Motor neuron (in vitro differentiated cells): ENCODE results near the gene AP2B1. TPM values are rescaled to one million over a fixed set of nuclear protein-coding genes. Genes with fewer than 3 reads are reported as not detected.

Experiments used
- ATAC-seq, 8 experiments: fragments of 200-7000 bp; cut with Tn5 transposase; replicated peaks in 6 of 8; 2 replicates each; pipeline ENCODE4 v1.8.0; 2021; ENCODE audit warnings: mild to moderate bottlenecking in 8 of 8, moderate library complexity in 8 of 8
- H3K27ac ChIP-seq, 2 donors: fragments of 250-450 bp; sonication (Bioruptor Pico); 2 replicates each; pipeline ENCODE4 v1.9.0; 2021; ENCODE audit warnings: antibody characterized with exemption in 2 of 2, mild to moderate bottlenecking in 2 of 2, moderate library complexity in 1 of 2
- H3K4me1 ChIP-seq, 2 donors: fragments of 250-450 bp; sonication (Bioruptor Pico); replicated peaks in 1 of 2; 2 replicates each; pipeline ENCODE4 v1.6.1; 2021; ENCODE audit warnings: antibody characterized with exemption in 2 of 2, mild to moderate bottlenecking in 2 of 2, moderate library complexity in 1 of 2
- H3K4me3 ChIP-seq, 5 donors: fragments of 250-450 bp; sonication (Bioruptor Pico); 2 replicates each; pipeline ENCODE4 v1.9.0; 2021; ENCODE audit warnings: antibody characterized with exemption in 5 of 5, mild to moderate bottlenecking in 5 of 5, moderate library complexity in 4 of 5
- WGBS, 10 experiments: fragments of 450-650 bp; shearing (Covaris generic); methylation state at CpG; one replicate each; pipeline ENCODE4 v1.0.0; 2022; 5-methylcytosine and 5-hydroxymethylcytosine counted together
- in situ Hi-C, 9 experiments: fragments of 400-800 bp; cut with MboI; loops; one replicate each; pipeline ENCODE4 v1.15.0; 2021; ENCODE audit warnings: low sequenced_read_pairs in 9 of 9, low pct_unique_long_range_greater_than_20kb in 2 of 9; ENCODE audit not compliant: unreplicated experiment in 9 of 9
- total RNA-seq, 8 experiments: library from RNA; unstranded; fragments of 300-600 nt; gene quantifications; 2 replicates each; pipeline versions ENCODE4 v1.2.3 to v1.2.4, GENCODE V29; 2022

Gene AP2B1
- 100 to 1,000 TPM in 5 of 8 experiments, 10 to 100 TPM in 3; 63.8 to 204 (median 126) TPM for total RNA-seq

DNA sequence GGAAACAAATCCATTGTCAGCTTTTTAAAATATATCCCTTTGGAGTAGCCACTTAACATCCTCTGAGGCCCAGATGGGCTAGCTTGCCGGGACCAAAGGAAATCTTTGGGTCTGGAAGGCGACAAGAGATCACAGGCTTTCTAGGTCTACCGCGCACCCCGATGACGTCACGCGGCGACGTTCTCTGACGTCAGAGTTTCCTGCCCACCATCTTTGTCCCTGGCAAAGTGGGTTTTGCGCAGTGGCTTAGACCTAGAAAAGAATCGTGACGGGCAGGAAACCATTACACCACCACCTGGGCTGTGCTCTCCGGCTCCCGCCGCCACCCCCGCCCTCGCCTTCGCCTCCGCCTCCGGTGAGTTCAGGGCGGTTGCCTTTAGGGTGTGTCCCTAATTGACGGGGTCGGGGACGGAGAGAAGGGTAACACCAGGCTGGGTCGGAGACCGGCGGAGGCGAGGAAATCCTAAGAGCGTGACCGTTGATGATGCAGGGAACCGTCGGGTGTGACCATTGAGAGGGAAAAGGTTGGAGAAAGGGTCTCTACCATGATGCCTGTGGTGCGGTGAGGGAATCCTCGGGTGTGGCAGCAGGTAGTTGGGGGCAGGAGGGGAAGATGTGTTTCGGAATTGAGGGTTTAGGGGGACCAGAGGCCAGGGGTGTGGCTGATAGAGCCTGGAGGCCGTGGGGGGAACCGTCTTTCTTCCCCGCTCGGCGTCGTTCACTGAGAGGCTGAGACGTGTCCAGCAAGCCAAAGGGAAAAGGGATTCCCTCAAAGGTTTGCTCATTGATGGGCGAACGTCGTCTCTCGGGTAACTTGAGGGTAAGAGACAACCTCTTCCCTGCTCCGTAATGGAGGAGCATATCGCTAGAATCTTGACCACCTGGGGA, at the start of gene AP2B1:
AP2B1 (plus strand) TSS at position 249 of the 888 bp plus-strand sequence. CDS start 6,709 bp downstream, outside the sequence.
- 0 to 4% (median 0%) methylated on average over 1 to 14 of the region's 50 CpGs; no CpG with 5 or more reads in 2 of the 10 experiments for WGBS, 10 experiments
- Histone ChIP-seq H3K27ac (peak within 1 kb of the TSS; percentile 87 to 96), H3K4me3 (peak within 1 kb of the TSS; percentile 52 to 98 (median 80)), H3K4me1 (peaks cover 6 to 31% of the 10 kb centered on the region in 2 donors)
- in situ Hi-C loops = no loop called here
- ATAC-seq = peak; percentile 87 to 94 (median 92)

DNA sequence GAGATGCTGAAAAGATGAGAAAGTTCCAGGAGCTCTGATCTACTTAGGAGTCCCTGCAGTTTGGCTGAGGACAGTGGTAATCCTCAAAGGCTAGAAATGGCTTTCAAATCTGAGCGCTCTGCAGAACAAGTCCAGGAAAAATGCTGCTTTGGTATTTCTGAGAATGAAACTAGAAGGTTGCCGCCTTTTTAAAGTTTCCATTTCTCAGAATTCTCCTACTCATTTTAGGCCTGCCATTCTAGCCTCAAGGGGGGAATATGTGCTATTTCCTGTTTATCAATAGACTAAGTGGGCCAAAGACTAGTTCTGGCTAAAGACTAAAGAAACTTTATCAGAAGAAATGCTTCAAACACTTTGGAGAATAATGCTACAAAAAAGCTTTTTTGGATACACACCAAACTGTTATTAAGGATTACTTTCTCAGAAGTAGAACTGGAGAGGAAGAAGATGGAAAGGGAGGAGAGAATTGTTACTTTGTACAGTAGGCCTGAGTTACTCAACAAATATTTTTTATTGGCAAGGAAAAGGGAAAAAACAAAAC, 49.5 kb upstream of the AP2B1 start, which contains the start of gene SLFN12L:
SLFN12L (minus strand) TSS at position 78 of the 541 bp plus-strand sequence. CDS start 15,314 bp downstream, outside the sequence.
- Histone ChIP-seq H3K4me1 (no peaks in the 10 kb centered on the region), H3K27ac (no peak within 1 kb of the TSS), H3K4me3 (no peak within 1 kb of the TSS)
- ATAC-seq = no peak
- 20 to 100% (median 90%) methylated on average over 1 to 2 of the region's 2 CpGs; no CpG with 5 or more reads in 2 of the 10 experiments for WGBS, 10 experiments
- in situ Hi-C loops = loop anchor here in 8 of 9 experiments (5.0 to 25.0 kb wide), 6 partner anchors 223 to 1125 kb away; no protein-coding TSS in a partner anchor

- in situ Hi-C loops = loop anchor here in 8 of 9 experiments (5.0 to 25.0 kb wide), 6 partner anchors 225 to 1127 kb away; no protein-coding TSS in a partner anchor
- H3K4me1 ChIP-seq = no peaks in the 10 kb centered on the region
- no peak overlapping the region for H3K4me3 ChIP-seq
- WGBS, 10 experiments = 22 to 80% (median 36%) methylated on average over 1 to 5 of the region's 5 CpGs; no CpG with 5 or more reads in 1 of the 10 experiments
- H3K27ac ChIP-seq = no peak overlapping the region
- peak in 1 of 8 experiments; percentile 20 for ATAC-seq
These were observed 47.5 kb upstream of the AP2B1 start for GRCh38 chr17:35539659-35540026.

DNA sequence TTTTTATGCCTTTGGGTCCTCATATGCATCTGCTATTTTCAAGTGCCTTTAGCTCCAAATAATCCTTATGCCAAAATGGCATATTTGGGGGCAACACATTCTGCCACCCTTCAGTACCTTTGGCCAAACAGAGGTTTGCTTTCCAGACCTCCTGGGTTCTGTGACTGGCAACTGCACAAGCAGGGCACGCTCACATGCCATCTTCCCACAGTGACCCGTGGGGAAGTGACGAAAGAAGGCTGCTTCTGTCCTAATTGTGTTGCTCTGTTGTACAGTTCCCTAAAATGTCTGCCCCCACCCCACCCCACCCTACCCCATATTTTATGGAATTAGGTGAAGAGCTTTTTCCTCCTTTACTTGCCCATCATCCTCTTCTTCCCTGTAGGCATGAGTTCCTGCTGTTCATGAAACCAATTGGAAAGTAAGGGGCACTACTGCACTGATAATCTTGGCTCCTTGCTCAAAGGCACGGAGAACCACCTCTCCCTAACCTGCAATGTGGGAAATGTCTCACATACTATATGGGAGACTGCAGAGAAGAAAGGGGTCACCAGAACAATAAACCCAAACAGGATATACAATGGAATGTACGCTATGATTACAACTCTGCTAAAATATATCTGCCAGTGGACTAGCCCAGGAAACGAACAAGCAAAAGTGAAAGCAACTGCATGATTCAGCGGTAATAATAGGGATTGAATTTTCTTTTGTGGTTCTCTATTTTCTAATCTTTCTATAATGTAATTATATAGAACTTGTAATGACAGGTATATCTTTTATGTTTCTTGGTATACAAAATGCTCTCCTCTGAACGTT, 46.3 kb upstream of the AP2B1 start:
- peak in 2 of 8 experiments; percentile 56 to 57 for ATAC-seq
- no peak overlapping the region for H3K27ac ChIP-seq
- in situ Hi-C loops = loop anchor here in 6 of 9 experiments (25.0 kb wide), 3 partner anchors 228 to 1128 kb away; no protein-coding TSS in a partner anchor
- H3K4me3 ChIP-seq = no peak overlapping the region
- H3K4me1 ChIP-seq = no peaks in the 10 kb centered on the region
- 11 to 77% (median 47%) methylated on average over 1 to 6 of the region's 8 CpGs for WGBS, 10 experiments

- Histone ChIP-seq H3K4me1 (no peaks in the 10 kb centered on the region), H3K4me3 (no peak overlapping the region), H3K27ac (no peak overlapping the region)
- ATAC-seq = no peak
- in situ Hi-C loops = loop anchor here in 6 of 9 experiments (25.0 kb wide), 3 partner anchors 229 to 1129 kb away; no protein-coding TSS in a partner anchor
- WGBS, 10 experiments = 60 to 79% (median 77%) methylated on average over 1 of the region's 1 CpG; no CpG with 5 or more reads in 6 of the 10 experiments
These were observed 45.7 kb upstream of the AP2B1 start for GRCh38 chr17:35541434-35541833.

- in situ Hi-C loops = loop anchor here in 6 of 9 experiments (25.0 kb wide), 3 partner anchors 231 to 1131 kb away; no protein-coding TSS in a partner anchor
- no peak for ATAC-seq
These were observed 44.1 kb upstream of the AP2B1 start for GRCh38 chr17:35542990-35543389.

DNA sequence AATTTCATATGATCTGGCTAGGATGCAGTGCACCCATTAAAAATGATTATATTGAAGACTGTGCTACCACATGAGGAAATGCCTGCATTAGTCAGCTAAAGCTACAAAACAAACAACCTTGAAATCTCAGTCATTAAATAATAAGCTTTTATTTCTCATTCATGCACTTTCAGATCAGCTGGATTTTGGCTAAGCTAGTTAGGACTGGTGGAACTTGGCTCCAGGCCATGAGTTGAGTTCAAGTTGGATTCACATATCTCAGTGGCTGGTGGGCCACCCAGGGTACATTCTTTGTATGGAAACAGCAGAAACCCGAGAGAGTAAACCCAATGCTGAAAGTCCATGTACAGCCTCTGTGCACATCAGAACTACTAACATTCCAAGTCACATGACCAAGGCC, 43.3 kb upstream of the AP2B1 start:
- H3K4me1 ChIP-seq = no peaks in the 10 kb centered on the region
- no peak for ATAC-seq
- WGBS, 10 experiments = 0 to 80% (median 57%) methylated on average over 1 of the region's 1 CpG; no CpG with 5 or more reads in 5 of the 10 experiments
- H3K4me3 ChIP-seq = no peak overlapping the region
- in situ Hi-C loops = loop anchor here in 6 of 9 experiments (25.0 kb wide), 3 partner anchors 232 to 1132 kb away; no protein-coding TSS in a partner anchor
- H3K27ac ChIP-seq = no peak overlapping the region

More at GRCh38 chr17:35542990-35543389, 44.1 kb upstream of the AP2B1 start:
- no peaks in the 10 kb centered on the region for H3K4me1 ChIP-seq
- no peak overlapping the region for H3K27ac ChIP-seq
- no peak overlapping the region for H3K4me3 ChIP-seq

DNA sequence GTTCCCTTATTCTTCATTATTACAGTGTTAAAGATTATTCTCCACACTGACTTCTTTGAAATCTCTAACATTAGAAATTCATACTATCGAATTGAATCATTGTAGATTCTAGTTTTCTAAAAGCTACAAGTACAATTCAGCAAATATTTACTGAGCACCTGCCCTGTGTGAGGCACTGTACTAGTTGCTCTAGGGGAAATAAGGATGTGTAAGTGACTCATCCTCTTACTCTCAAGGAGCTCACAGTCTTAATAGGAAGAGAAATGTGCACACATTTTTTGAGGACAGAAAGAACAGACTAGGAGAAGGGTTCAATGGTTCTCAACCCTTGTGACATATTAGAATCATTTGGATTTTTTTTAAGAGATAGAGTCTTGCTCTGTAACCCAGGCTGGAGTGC, 42.0 kb upstream of the AP2B1 start:
- ATAC-seq = no peak
- Histone ChIP-seq H3K27ac (no peak overlapping the region), H3K4me3 (no peak overlapping the region), H3K4me1 (no peaks in the 10 kb centered on the region)
- in situ Hi-C loops = loop anchor here in 6 of 9 experiments (25.0 kb wide), 3 partner anchors 233 to 1133 kb away; no protein-coding TSS in a partner anchor
- WGBS, 10 experiments = 0 to 89% (median 35%) methylated on average over 1 of the region's 1 CpG; no CpG with 5 or more reads in 2 of the 10 experiments

GRCh38 chr17:35546487-35546886, 40.6 kb upstream of the AP2B1 start:
- in situ Hi-C loops = loop anchor here in 6 of 9 experiments (25.0 kb wide), 3 partner anchors 234 to 1134 kb away; no protein-coding TSS in a partner anchor
- WGBS, 10 experiments = 0 to 100% (median 19%) methylated on average over 1 of the region's 1 CpG; no CpG with 5 or more reads in 4 of the 10 experiments
- Histone ChIP-seq H3K27ac (no peak overlapping the region), H3K4me3 (no peak overlapping the region), H3K4me1 (no peaks in the 10 kb centered on the region)
- ATAC-seq = no peak

GRCh38 chr17:35548208-35548810, 38.8 kb upstream of the AP2B1 start:
- no peak for ATAC-seq
- Histone ChIP-seq H3K4me1 (no peaks in the 10 kb centered on the region), H3K27ac (no peak overlapping the region), H3K4me3 (no peak overlapping the region)
- WGBS, 10 experiments = 5 to 93% (median 33%) methylated on average over 3 to 6 of the region's 8 CpGs; no CpG with 5 or more reads in 3 of the 10 experiments
- in situ Hi-C loops = loop anchor here in 6 of 9 experiments (25.0 kb wide), 3 partner anchors 236 to 1136 kb away; no protein-coding TSS in a partner anchor

DNA sequence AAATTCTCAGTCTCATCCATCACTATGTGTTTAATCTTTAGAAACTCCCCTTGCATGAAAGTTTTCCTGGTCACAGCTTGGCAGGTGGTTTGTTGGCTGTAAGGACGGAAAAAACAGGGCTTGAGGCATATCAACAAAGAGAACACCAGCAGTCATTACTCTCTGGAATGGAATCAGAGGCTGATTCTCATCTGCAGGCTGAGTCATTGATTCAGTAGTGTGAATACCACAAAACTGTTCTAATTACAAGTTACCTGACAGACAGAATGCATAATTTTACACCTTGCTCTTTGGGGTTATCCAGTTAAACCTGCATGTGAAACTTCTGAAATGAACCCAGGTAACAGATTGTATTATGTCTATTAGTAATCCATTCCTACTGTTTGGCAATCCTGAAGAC, 38.1 kb upstream of the AP2B1 start:
- Histone ChIP-seq H3K27ac (no peak overlapping the region), H3K4me1 (no peaks in the 10 kb centered on the region), H3K4me3 (no peak overlapping the region)
- in situ Hi-C loops = loop anchor here in 6 of 9 experiments (25.0 kb wide), 3 partner anchors 237 to 1137 kb away; no protein-coding TSS in a partner anchor
- 11 to 73% (median 17%) methylated on average over 1 of the region's 1 CpG; no CpG with 5 or more reads in 7 of the 10 experiments for WGBS, 10 experiments
- no peak for ATAC-seq
